C4-2B (cell line): ENCODE results near the gene DAPK1.

Experiments
- H3K27ac ChIP-seq: fragments of 450-650 bp; 2 replicates; pipeline ENCODE4 v1.5.1; 2017
- CTCF ChIP-seq: fragments of 450-650 bp; conservative IDR thresholded peaks from 2 replicates; pipeline ENCODE4 v1.5.1; 2017; ENCODE audit warnings: mild to moderate bottlenecking
- ZFX ChIP-seq: fragments of 450-650 bp; IDR thresholded peaks from 2 replicates; pipeline ENCODE4 v1.6.1; 2017

DAPK1 gene

GRCh38 chr9:87597710-87598443 is 100.2 kb downstream of the DAPK1 start:
- no peak for TF ChIP-seq CTCF
- no peak for TF ChIP-seq ZFX
- no peak overlapping the region for H3K27ac ChIP-seq

DNA sequence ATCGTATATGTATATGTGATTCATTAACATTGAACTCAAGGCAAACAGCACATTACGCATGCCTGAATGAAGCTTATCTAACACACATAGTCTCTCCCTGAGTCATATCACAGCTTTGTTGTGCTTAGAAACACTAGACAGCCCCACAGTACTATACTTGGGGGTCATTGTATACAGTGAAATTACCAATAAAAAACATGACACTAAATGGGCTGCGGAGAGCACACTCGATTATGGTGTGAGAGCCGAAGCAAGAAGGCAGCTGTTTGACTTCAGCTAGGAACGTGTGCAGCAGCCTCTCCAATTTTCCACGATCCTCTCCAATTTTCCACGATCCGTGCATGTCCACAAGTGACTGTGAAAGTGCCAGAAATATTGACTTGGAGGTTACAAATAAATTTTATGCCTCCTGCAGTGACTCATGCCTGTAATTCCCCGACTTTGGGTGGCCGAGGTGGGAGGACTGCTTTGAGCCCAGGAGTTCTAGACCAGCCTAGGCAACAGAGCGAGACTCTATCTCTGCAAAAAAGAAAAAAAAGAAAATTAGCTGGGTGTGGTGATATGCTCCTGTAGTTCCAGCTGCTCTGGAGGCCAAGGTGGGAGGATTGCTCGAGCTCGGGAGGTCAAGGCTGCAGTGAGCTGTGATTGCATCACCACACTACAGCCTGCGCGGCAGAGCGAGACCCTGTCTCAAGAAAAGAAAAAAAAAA is 102.4 kb downstream of the DAPK1 start:
- H3K27ac ChIP-seq = no peak overlapping the region
- TF ChIP-seq CTCF (no peak), ZFX (no peak)

- TF ChIP-seq ZFX (no peak), CTCF (no peak)
- H3K27ac ChIP-seq = no peak overlapping the region
These were observed 103.5 kb downstream of the DAPK1 start for GRCh38 chr9:87601176-87601575.

DNA sequence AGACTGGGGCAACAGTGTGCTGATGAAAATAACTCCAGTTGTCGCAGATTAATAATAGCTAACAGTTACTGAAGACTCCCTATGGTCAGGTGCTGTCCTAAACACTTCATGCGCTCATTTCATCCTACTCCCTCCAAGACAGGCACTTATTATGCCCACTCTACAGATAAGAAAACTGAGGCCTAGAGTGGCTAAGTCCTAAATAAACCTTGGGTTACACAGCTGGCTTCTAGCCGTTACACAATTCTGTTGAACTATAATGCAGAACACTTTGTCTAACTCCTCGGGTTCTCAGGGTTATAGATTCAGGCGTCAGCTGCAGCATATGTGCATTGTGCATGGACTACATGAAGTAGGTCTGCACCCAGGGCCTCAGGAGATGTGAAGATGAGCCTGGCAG is 103.9 kb downstream of the DAPK1 start:
- TF ChIP-seq ZFX (no peak), CTCF (no peak)
- H3K27ac ChIP-seq = no peak overlapping the region

GRCh38 chr9:87602933-87603643 is 105.4 kb downstream of the DAPK1 start:
- H3K27ac ChIP-seq = no peak overlapping the region
- TF ChIP-seq CTCF (no peak), ZFX (no peak)

GRCh38 chr9:87603854-87604490 is 106.3 kb downstream of the DAPK1 start:
- no peak overlapping the region for H3K27ac ChIP-seq
- TF ChIP-seq CTCF (no peak), ZFX (no peak)
